GM20000 (cell line): ENCODE data around the gene UBE2A.
A peak's percentile ranks its signal among the peaks of the same experiment; 100 is the strongest.

Source experiments
- DNase-seq: peaks from one replicate; pipeline ENCODE4 v3.0.0; 2012; ENCODE audit warnings: low spot score
- CTCF ChIP-seq: IDR thresholded peaks from 2 replicates; pipeline ENCODE4 v1.5.1; 2012; ENCODE audit warnings: mild to moderate bottlenecking, control low read depth; ENCODE audit errors: extremely low read depth, missing control alignments

The UBE2A gene

GRCh38 chrX:119574394-119575266, at the start of gene UBE2A:
UBE2A (plus strand) TSS chrX:119574563; CDS start chrX:119574712, 149 bp downstream.
- peak; percentile 92 for DNase-seq

GRCh38 chrX:119529345-119530276, 44.8 kb upstream of the UBE2A start:
- TF ChIP-seq CTCF, result no peak
- no peak for DNase-seq

More at GRCh38 chrX:119574394-119575266, at the start of gene UBE2A:
- TF ChIP-seq CTCF, result no peak

- DNase-seq, result no peak
- no peak for TF ChIP-seq CTCF
Observed at GRCh38 chrX:119537487-119537886, 36.9 kb upstream of the UBE2A start.

- no peak for DNase-seq
Observed at GRCh38 chrX:119539872-119540271, 34.5 kb upstream of the UBE2A start.

GRCh38 chrX:119541188-119541587, 33.2 kb upstream of the UBE2A start:
- no peak for TF ChIP-seq CTCF
- DNase-seq, result no peak

More at GRCh38 chrX:119539872-119540271, 34.5 kb upstream of the UBE2A start:
- TF ChIP-seq CTCF, result no peak

GRCh38 chrX:119549327-119550016, 24.9 kb upstream of the UBE2A start:
- no peak for DNase-seq
- TF ChIP-seq CTCF, result no peak
